PC-3 (cell line): ENCODE results near the gene SLC9A9. TPM values are rescaled to one million over a fixed set of nuclear protein-coding genes. Genes with fewer than 3 reads are reported as not detected.

Source experiments
- ATAC-seq: fragments of 200-7000 bp; cut with Tn5 transposase; 2 replicates; pipeline ENCODE4 v1.9.1; 2020; ENCODE audit warnings: mild to moderate bottlenecking, moderate library complexity
- BruUV-seq: library from RNA; stranded (reverse); fragments of 400-500 nt; replicated peaks from 2 replicates; lab custom pipeline; 2021; lab: Mats Ljungman, UMichigan
- CTCF ChIA-PET: fragments of 300-600 bp; sonication (Branson Sonifier 250); formaldehyde crosslinking; loops from one replicate; lab custom pipeline; 2022; ENCODE audit warnings: antibody characterized with exemption; lab: Charles Lee
- POLR2A ChIA-PET: fragments of 300-600 bp; sonication (Branson Sonifier 250); formaldehyde crosslinking; loops from one replicate; lab custom pipeline; 2022; ENCODE audit warnings: antibody characterized with exemption; ENCODE audit not compliant: unreplicated experiment; lab: Charles Lee
- DNase-seq: peaks from one replicate; pipeline ENCODE4 v3.0.0-alpha.2; 2015
- H2AFZ ChIP-seq: fragments of 300-600 bp; sonication (generic); 2 replicates; pipeline ENCODE4 v1.6.0; 2016; ENCODE audit warnings: antibody characterized with exemption, low read length
- H3F3A ChIP-seq: fragments of 300-600 bp; sonication (generic); one replicate; pipeline ENCODE4 v1.6.0; 2017; ENCODE audit warnings: antibody characterized with exemption, low read length, control low read depth, mild to moderate bottlenecking; ENCODE audit not compliant: unreplicated experiment
- H3K27ac ChIP-seq: fragments of 300-600 bp; sonication (generic); 2 replicates; pipeline ENCODE4 v1.5.1; 2016; ENCODE audit warnings: mild to moderate bottlenecking, low read length
- H3K27me3 ChIP-seq: fragments of 300-600 bp; sonication (generic); 2 replicates; pipeline ENCODE4 v1.6.1; 2016; ENCODE audit warnings: low read length, mixed read lengths
- H3K36me3 ChIP-seq: fragments of 300-600 bp; sonication (generic); 2 replicates; pipeline ENCODE4 v1.6.1; 2016; ENCODE audit warnings: low read depth, mixed run types, low read length, mixed read lengths
- H3K4me1 ChIP-seq: fragments of 300-600 bp; sonication (generic); 2 replicates; pipeline ENCODE4 v1.5.1; 2016; ENCODE audit warnings: low read length; ENCODE audit not compliant: insufficient read depth
- H3K4me2 ChIP-seq: fragments of 300-600 bp; sonication (generic); 2 replicates; pipeline ENCODE4 v1.6.0; 2016; ENCODE audit warnings: low read length
- H3K4me3 ChIP-seq: fragments of 300-600 bp; sonication (generic); 2 replicates; pipeline ENCODE4 v1.5.1; 2016; ENCODE audit warnings: mild to moderate bottlenecking, low read length, mixed read lengths
- H3K79me2 ChIP-seq: fragments of 300-600 bp; sonication (generic); 2 replicates; pipeline ENCODE4 v1.6.1; 2017; ENCODE audit warnings: low read length, mixed read lengths
- H3K9ac ChIP-seq: fragments of 300-600 bp; sonication (generic); 2 replicates; pipeline ENCODE4 v1.6.0; 2016; ENCODE audit warnings: mild to moderate bottlenecking, low read length
- H3K9me2 ChIP-seq: fragments of 300-600 bp; sonication (generic); replicated peaks from 2 replicates; pipeline ENCODE4 v1.6.1; 2016; ENCODE audit warnings: mixed run types, low read length, mixed read lengths
- H3K9me3 ChIP-seq: fragments of 300-600 bp; sonication (generic); 2 replicates; pipeline ENCODE4 v1.6.1; 2016; ENCODE audit warnings: low read length, mixed read lengths
- H4K20me1 ChIP-seq: fragments of 300-600 bp; sonication (generic); 2 replicates; pipeline ENCODE4 v1.6.1; 2016; ENCODE audit warnings: low read length, mixed read lengths
- EZH2 ChIP-seq: fragments of 300-600 bp; sonication (generic); IDR thresholded peaks from one replicate; pipeline ENCODE4 v1.6.1; 2017; ENCODE audit warnings: antibody characterized with exemption, mild to moderate bottlenecking, low read length; ENCODE audit not compliant: unreplicated experiment
- EZH2phosphoT487 ChIP-seq: fragments of 300-600 bp; sonication (generic); IDR thresholded peaks from 2 replicates; pipeline ENCODE4 v1.6.1; 2018; ENCODE audit warnings: mild to moderate bottlenecking, antibody characterized with exemption, low read length, borderline replicate concordance
- intact Hi-C: fragments of 100-400 bp; cut with micrococcal nuclease; formaldehyde crosslinking; loops from 2 replicates; pipeline ENCODE4 v1.9.0; 2023
- total RNA-seq: library from RNA; depleted of rRNA; stranded (reverse); fragments of >200 nt; gene quantifications from 2 replicates; pipeline ENCODE4 v1.2.3, GENCODE V29; 2014
- TF ChIP-seq, protein P1 (sequence below): fragments of 300-600 bp; sonication (generic); conservative IDR thresholded peaks from 2 replicates; pipeline ENCODE4 v1.5.1; 2017; ENCODE audit warnings: antibody characterized with exemption, low read depth, mild to moderate bottlenecking, low read length

The SLC9A9 gene
- total RNA-seq, 1 experiment from 2014 or later = 0.07 TPM

DNA sequence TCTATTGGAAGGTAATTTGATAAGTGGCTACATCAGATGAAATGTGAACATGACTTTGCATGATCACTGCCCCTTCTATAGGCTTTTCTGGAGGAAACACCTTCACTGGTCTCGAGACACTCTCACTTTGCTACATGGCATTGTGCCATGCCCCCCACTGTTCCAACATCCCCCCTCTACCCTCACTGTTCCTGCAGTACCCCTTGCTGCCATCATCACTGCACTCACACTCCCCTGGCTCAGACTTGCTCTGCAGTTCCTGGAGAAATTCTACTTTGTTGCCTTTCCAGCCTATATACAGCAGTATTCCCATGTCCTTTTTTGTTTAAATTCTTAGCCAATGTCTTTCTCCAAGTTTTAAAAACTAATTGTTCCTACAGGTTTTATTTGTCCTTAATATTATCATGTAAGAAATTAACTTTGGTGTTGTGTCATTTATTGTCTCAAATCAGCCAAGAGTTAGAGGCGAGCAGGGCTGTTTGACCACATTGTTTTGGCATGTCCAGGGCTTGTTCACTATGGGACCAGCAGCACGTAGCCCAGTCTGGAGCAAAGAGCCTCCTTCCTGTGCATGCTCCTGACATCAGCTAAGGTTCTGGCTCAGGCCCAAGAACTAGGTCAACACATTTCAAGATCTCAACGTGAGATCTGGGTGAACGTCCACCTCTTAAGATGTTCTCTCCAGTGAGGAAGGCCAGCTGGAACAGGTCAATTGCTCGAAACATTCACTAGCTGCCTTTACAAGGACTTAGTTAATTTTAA, 246.4 kb downstream of the SLC9A9 start:
- H3K4me2 ChIP-seq = no peak overlapping the region
- no peak overlapping the region for H3K27ac ChIP-seq
- peak; percentile 25 for DNase-seq
- no peaks in the 10 kb centered on the region for H3K27me3 ChIP-seq
- H3F3A ChIP-seq = no peaks in the 10 kb centered on the region
- no peaks in the 10 kb centered on the region for H3K79me2 ChIP-seq
- intact Hi-C loops = no loop called here
- TF ChIP-seq EZH2 (no peak), EZH2phosphoT487 (no peak)
- TF ChIP-seq, protein P1, sequence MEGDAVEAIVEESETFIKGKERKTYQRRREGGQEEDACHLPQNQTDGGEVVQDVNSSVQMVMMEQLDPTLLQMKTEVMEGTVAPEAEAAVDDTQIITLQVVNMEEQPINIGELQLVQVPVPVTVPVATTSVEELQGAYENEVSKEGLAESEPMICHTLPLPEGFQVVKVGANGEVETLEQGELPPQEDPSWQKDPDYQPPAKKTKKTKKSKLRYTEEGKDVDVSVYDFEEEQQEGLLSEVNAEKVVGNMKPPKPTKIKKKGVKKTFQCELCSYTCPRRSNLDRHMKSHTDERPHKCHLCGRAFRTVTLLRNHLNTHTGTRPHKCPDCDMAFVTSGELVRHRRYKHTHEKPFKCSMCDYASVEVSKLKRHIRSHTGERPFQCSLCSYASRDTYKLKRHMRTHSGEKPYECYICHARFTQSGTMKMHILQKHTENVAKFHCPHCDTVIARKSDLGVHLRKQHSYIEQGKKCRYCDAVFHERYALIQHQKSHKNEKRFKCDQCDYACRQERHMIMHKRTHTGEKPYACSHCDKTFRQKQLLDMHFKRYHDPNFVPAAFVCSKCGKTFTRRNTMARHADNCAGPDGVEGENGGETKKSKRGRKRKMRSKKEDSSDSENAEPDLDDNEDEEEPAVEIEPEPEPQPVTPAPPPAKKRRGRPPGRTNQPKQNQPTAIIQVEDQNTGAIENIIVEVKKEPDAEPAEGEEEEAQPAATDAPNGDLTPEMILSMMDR = no peak
- no peaks in the 10 kb centered on the region for H3K4me1 ChIP-seq
- no peaks in the 10 kb centered on the region for H3K36me3 ChIP-seq
- no peak overlapping the region for H3K9ac ChIP-seq
- no peaks in the 10 kb centered on the region for H3K9me2 ChIP-seq
- no TSS peak for BruUV-seq
- no peak overlapping the region for H2AFZ ChIP-seq
- H3K9me3 ChIP-seq = no peaks in the 10 kb centered on the region
- H3K4me3 ChIP-seq = no peak overlapping the region
- ChIA-PET CTCF (no interaction called here), POLR2A (no interaction called here)
- no peaks in the 10 kb centered on the region for H4K20me1 ChIP-seq
- no peak for ATAC-seq

DNA sequence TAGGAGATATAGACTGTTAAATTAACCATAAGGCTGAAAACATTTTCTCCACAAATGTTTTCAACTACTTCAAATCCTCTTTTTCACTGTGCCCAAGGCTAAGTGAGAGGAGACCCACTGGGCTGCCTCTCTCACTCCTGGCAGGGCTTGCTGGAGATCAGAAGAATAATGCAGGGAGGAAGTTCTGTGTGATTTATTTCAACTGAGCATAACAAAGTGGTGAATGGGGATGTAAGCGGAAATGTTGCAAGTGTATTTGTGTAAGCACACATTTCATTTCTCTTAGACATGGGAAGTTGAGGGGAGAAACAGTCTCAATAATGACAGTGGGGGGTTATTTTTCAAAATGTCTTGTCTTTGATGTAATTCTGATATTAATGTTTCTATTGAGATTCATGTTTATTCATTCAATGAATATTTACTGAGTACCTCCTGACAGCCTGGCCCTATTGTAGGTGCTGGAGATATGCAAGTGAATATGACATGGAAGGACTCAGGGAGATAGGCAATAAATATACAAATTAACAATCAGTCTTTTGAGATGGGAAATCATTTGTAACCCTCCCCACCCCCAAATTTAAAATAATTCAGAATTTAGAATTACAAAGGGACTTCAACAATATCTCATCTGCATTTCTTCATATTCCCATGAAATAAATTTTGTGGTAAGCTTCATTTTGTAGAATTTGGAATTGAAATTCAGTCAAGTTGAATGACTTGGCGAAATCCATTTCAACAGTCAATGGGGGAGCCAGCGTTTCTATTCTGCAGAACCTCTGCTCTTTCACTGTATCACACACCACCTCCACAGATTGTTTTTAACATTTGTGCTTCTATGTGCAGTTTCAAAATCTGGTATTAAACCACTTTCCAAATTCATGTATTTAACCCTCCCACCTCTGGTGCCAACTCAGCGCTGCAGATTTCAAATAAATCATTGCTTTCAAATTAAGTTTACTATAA, 247.2 kb downstream of the SLC9A9 start:
- Histone ChIP-seq H3K4me2 (no peak overlapping the region), H3K4me3 (no peak overlapping the region), H3K27me3 (no peaks in the 10 kb centered on the region), H4K20me1 (no peaks in the 10 kb centered on the region), H3K36me3 (no peaks in the 10 kb centered on the region), H3K4me1 (no peaks in the 10 kb centered on the region), H3K9ac (no peak overlapping the region), H3K9me3 (no peaks in the 10 kb centered on the region), H3K9me2 (no peaks in the 10 kb centered on the region), H3F3A (no peaks in the 10 kb centered on the region), H3K79me2 (no peaks in the 10 kb centered on the region), H2AFZ (no peak overlapping the region), H3K27ac (no peak overlapping the region)
- no peak for DNase-seq
- no TSS peak for BruUV-seq
- POLR2A ChIA-PET = no interaction called here
- no peak for ATAC-seq
- CTCF ChIA-PET = no interaction called here
- intact Hi-C loops = no loop called here
- TF ChIP-seq EZH2phosphoT487 (no peak), EZH2 (no peak)
- TF ChIP-seq, protein P1 = no peak
